NCI-H2081 treated with DMSO at 0.1 percent for 48 hours (cell line): ENCODE measurements around the gene ZMYM2.

ENCODE experiments used
- DNase-seq: peaks from one replicate; lab custom pipeline; 2025; lab: John Stamatoyannopoulos, UW

ZMYM2 gene

DNA sequence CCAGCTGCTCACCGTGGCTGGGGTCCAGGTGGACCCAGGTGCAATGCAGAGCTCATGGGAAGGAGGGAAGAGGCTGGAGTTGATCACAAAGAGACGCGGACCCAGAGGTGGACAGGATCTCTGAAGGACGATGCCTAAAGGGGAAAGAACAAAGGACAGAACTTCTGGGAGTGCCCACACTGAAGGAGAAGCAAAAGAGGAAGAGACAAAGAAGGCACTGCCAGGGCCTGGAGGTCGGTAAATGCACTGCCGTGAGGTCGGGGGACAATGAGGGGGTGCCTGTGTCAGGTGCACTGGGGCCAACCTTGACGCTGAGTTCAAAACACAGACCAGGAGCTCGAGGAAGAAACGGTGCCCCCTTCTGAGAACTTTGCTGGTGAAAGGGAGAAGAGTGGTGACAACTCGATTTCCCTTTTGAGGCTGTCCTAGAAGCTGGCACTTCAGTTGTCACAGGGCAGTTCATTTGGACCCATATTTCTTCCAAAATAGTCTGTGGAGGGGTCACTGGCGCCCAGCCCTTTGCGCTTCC lies 146.7 kb downstream of the ZMYM2 start:
- no peak for DNase-seq

GRCh38 chr13:20106742-20107141 lies 148.2 kb downstream of the ZMYM2 start:
- no peak for DNase-seq

DNA sequence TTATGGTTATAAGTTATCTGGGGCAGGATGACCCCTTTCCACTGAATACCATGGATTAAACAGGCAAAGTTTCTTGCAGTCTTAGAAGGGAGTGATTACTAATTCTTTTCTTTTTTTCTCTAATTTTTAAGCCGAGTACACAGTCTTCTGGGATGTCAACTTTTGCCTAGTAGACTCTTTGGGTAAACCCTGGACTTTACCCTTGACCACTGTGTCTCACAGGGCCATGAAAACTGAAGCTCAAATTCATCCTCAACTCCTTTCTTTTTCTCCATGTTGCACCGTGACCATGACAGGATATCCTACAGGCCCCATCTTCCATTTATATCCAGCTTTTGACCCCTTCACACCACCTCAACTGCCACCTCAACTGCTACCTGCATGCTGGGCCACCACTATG lies 150.5 kb downstream of the ZMYM2 start:
- no peak for DNase-seq

GRCh38 chr13:20114066-20114610 lies 155.6 kb downstream of the ZMYM2 start:
- no peak for DNase-seq

DNA sequence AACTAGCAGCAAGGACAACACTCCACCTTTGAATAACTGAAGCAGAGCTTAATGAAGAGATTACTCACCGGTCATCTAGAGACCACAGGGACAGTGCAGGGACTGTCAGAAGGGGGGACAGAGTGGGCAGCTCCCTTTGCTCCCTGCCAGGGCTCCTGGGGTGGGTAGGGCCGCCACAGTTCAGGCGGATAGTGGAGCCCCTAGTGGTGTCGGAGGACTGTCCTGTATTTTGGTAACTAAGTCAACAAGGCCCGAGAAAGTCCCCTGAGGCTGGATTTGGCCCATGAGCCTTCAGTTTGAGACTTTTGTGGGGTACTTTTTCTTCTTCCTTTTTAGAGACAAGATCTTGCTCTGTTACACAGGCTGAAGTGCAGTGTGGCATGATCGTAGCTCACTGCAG lies 157.7 kb downstream of the ZMYM2 start:
- DNase-seq: no peak

DNA sequence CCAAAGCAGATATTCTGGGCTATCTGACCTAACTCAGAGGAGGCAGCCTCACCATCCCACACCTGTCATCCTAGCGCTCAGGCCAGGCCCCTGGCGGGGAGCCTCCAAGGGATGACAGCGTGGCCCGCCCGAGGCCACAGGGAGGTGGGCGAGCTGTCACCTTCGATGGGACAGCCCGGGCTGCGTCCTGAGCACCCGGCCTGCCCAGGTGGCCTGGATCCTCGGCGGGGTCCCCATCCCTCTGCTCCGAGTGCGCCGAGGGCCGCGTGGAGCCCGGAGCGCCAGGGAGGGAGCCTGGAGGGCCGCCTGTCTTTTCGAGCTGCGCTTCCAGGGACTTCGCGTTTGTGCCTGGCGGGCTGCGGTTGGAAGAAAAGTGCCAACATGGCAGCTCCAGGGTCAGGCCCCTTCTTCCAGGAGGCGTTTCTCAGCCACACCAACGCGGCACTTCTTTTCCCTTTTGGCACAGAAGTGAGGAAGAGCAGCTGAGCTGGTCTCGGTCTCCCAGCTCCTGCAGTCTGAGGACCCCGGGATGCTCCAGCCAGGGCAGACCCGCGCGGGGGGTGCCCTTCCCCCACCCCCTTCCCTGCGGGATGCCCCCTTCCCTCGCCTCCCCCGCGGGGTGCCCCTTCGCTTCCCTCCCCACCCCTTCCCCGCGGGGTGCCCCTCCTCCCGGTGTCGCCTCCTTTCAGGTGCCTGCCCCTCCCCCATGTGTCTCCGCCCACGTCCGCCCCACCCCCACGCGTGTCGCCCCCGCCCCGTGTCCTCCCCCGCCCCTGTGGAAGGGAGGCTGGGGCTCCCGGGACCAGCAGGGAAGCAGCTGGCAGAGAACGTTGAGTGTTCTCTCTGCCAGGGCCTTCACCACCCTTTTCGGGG lies 160.0 kb downstream of the ZMYM2 start:
- no peak for DNase-seq

- DNase-seq: no peak
These were observed 161.4 kb downstream of the ZMYM2 start for GRCh38 chr13:20119960-20120359.

DNA sequence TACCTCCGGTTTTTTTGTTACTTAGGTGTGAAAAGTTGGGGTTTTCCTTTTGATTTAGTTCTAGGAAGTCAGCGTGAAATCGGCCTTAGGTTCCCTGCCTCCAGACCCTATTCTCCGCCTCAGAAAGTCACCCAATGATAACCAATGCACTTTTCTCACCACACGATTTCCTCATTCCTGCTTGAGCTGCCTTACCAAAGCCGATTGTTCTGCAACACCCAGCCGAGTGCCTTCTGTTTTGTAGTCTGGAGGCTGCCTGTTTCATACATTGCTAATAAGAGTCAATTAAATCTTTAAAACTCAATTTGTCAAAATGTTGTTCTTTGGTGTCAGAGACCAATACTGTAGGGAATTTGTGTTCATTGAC lies 162.6 kb downstream of the ZMYM2 start:
- DNase-seq: no peak

DNA sequence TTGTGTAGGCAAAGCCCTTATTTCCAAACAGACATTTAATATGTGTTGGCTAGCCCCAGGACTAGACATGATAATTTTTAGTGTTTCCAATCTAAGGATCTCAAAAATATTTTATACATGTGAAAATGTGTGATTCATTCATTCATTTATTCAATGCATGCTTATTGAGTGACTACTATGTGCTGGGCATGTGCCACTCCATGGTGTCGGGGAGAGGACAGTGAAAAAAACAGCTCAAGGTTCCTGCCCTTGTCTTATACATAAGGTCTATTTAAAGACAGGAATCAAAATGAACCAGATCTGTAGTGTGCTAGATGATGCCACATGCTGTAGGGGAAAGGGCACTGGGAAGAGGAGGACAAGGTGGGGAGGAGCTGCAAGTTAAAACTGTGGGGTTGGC lies 165.8 kb downstream of the ZMYM2 start:
- DNase-seq: no peak

- no peak for DNase-seq
These were observed 166.7 kb downstream of the ZMYM2 start for GRCh38 chr13:20125129-20125782.

DNA sequence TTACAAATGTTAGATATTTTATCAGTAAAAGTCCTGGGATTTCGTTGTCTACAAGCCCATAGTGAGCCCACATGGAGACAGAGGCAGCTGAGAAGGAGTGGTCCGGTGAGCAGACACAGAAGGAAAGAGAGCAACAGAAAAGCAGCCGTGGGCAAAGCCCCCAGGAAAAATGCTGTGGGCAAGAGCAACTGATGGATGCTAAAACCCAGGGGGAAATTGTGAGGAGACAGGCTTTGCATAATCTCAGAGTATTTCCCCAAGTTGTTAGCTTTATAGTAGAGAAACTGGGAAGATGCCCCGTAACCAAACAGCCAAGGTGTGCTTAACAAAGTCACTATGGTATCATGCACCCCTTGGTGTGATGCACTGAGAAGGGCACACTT lies 167.2 kb downstream of the ZMYM2 start:
- no peak for DNase-seq

GRCh38 chr13:20126541-20127261 lies 168.2 kb downstream of the ZMYM2 start:
- no peak for DNase-seq

DNA sequence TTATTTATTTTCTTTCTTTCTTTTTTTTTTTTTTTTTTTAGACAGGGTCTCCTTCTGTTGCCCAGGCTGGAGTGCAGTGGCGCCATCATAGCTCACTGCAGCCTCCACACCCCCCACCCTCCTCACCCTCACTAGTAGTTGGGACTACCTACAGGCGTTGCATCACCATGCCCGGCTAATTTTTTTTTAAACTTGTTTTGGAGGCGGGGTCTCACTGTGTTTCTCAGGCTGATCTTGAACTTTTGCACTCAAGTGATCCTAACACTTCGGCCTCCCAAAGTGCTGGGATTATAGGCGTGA lies 168.7 kb downstream of the ZMYM2 start:
- DNase-seq: no peak

DNA sequence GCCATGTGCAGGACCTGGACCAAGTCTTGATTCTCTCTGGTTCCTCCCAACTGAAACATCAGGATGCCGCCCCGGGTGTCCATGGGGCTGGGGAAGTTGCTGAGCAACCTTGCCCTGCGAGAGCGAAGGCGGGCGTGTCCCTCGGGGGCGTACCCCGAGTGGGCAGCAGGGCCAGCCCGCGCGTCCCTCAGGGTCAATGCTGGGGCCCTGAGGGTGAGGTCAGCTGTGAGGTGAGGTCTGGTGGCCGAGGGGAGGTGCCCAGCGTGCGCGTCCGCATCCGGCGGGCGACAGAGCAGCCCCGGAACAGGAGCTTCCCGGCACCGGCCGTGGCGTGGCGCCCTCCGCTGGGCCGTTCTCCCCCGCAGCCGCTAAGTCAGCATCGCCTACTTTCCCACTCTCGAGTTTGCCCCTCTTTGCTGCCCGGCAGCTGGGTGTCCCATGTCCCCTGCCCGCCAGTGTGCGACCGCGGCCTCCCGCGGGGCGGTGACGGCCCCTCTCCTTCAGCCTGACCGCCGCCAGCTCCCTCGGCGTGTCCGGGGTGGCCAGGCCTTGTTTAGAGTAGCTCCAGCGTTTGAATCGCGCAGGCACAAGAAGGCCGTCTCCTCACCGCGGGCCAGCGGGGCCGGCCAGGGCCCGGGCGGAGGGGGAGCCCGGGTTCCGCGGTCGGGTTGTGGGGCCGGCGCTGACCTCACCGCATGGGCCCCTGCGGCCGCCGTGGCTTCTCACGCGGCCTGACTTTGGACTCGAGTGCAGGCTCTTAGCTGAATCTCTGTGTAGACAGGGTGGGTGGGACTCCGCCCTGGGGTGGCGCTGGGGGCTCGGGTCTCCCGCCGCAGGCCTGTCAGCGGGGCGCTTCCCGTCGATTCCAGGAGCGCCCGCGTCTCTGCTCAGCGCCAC lies 169.3 kb downstream of the ZMYM2 start:
- DNase-seq: no peak

GRCh38 chr13:20128459-20128931 lies 170.0 kb downstream of the ZMYM2 start:
- DNase-seq: no peak

DNA sequence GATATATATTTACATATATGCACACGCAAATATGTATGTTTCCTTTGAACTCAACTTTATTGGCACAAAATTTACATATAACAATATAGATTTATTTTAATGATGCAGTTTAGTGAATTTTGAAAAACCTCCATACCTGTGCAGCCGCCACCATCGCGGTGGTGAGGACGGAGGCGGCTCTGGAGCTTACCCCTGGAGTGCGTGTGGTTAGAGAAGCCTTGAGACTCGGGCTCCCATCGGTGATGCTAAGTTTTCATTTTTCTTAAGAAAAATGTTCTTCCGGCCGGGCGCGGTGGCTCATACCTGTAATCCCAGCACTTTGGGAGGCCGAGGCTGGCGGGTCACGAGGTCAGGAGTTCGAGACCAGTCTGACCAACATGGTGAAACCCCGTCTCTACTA lies 170.5 kb downstream of the ZMYM2 start:
- no peak for DNase-seq

DNA sequence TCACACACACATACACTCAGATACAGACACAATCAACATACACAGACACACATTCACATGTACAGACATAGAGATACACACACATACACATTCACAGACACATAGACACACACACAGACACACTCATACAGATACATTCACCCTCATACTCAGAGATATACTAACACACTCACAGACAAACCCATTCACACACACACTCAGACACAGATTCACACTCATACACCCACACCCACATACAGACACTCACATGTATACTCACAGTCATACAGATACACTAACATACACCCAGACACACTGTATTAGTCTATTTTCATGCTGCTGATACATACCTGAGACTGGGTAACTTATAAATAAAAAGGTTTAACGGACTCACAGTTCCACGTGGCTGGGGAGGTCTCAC lies 171.5 kb downstream of the ZMYM2 start:
- DNase-seq: no peak

- no peak for DNase-seq
These were observed 172.1 kb downstream of the ZMYM2 start for GRCh38 chr13:20130652-20131051.

DNA sequence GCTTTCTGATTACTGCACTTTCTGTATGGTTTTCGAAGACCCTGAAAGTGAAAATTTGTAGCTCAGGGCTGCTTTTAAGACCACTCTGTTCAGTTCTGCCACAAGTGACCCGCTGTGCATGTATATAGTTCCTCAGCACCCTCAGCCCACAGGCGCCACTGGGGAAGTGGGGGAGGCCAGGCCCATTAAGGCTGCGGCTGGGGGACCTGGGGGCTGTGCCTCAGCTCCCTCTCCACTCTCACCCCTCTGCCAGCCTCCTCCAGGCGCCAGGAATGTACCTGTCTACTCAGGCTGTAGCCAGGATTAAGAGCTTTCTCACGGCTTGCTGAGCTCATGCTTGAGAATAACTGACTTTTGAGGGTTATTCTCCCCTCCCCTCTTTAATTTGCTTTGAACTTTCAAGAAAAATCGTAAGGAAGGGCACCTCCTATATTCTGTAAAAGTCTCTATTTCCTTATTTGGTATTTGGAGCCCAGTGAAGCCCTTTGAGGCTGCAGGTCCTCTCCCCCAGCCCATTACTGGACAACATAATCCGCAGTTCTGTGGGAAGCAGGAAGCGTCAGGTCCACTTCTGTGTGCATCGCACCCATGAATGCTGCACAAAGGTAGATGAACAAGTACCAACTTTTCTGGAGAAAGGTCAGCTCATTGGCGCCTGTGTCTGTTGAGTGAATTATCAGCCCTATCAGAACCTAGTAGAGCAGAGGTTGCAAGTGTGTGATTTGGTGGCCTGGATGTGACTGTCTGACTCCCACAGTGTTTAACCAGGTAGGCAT lies 172.7 kb downstream of the ZMYM2 start:
- no peak for DNase-seq

GRCh38 chr13:20132052-20132634 lies 173.6 kb downstream of the ZMYM2 start:
- DNase-seq: no peak
